Activated CD4-positive, alpha-beta memory T cell treated with anti-CD3 and anti-CD28 coated beads, Interleukin-2, amount 10 ng/mL, durations not matched to agents 7 days and 5 days (primary cell): ENCODE results near the gene TMEM209. TPM values are rescaled to one million over a fixed set of nuclear protein-coding genes. Genes with fewer than 3 reads are reported as not detected.

Source experiments
- CTCF ChIA-PET: fragments of 350-600 bp; sonication (Branson Sonifier 250); formaldehyde crosslinking; loops from one replicate; lab custom pipeline; 2021; ENCODE audit warnings: antibody characterized with exemption, inconsistent platforms; lab: Charles Lee
- POLR2A ChIA-PET: fragments of 350-600 bp; sonication (Branson Sonifier 250); formaldehyde crosslinking; loops from one replicate; lab custom pipeline; 2021; ENCODE audit warnings: antibody characterized with exemption; lab: Charles Lee
- DNase-seq: peaks from one replicate; pipeline ENCODE4 v3.0.0-alpha.2; 2020
- H3K27ac Mint-ChIP-seq: one replicate; pipeline ENCODE4 v1.8.0; 2021; ENCODE audit warnings: mild to moderate bottlenecking, mixed read lengths
- H3K27me3 Mint-ChIP-seq: one replicate; pipeline ENCODE4 v1.8.0; 2021; ENCODE audit warnings: mixed read lengths
- H3K36me3 Mint-ChIP-seq: one replicate; pipeline ENCODE4 v1.8.0; 2021; ENCODE audit warnings: low read depth, mixed read lengths
- H3K4me1 Mint-ChIP-seq: one replicate; pipeline ENCODE4 v1.8.0; 2021; ENCODE audit warnings: mixed read lengths
- H3K4me3 Mint-ChIP-seq: one replicate; pipeline ENCODE4 v1.8.0; 2021; ENCODE audit warnings: mild to moderate bottlenecking, mixed read lengths
- H3K9me3 Mint-ChIP-seq: one replicate; pipeline ENCODE4 v1.8.0; 2021; ENCODE audit warnings: mixed read lengths
- total RNA-seq, 2 experiments: library from RNA; stranded (reverse); gene quantifications; one replicate each; pipeline ENCODE4 v1.2.3, GENCODE V29; 2021

The TMEM209 gene
- total RNA-seq, 2 experiments from 2014 or later: 35.5 to 35.7 TPM

- no peaks in the 10 kb centered on the region for H3K9me3 Mint-ChIP-seq
- H3K4me1 Mint-ChIP-seq: peaks cover 27% of the 10 kb centered on the region
- H3K36me3 Mint-ChIP-seq: peaks cover 56% of the 10 kb centered on the region
- no peak for DNase-seq
- ChIA-PET POLR2A (interaction anchor here (5.0 kb wide), 1 partner anchor 24 kb away, joined by 27 read pairs; the partner anchor contains the start of gene TMEM209), CTCF (interaction anchor here (0.7 to 0.8 kb wide), 2 partner anchors 10 to 1151 kb away, joined by 3 read pairs; no protein-coding TSS in a partner anchor)
- no peaks in the 10 kb centered on the region for H3K27me3 Mint-ChIP-seq
- peak overlapping the region; percentile 63 for H3K27ac Mint-ChIP-seq
- H3K4me3 Mint-ChIP-seq: no peak overlapping the region
These were observed 24.0 kb downstream of the TMEM209 start for GRCh38 chr7:130181263-130181605.

- H3K4me3 Mint-ChIP-seq: no peak overlapping the region
- no peaks in the 10 kb centered on the region for H3K27me3 Mint-ChIP-seq
- ChIA-PET CTCF (interaction anchor here (0.8 kb wide), 1 partner anchor 10 kb away, joined by 3 read pairs; no protein-coding TSS in a partner anchor), POLR2A (interaction anchor here (2.2 kb wide), 1 partner anchor 25 kb away, joined by 7 read pairs; the partner anchor contains the start of gene TMEM209)
- H3K27ac Mint-ChIP-seq: peak overlapping the region; percentile 63
- H3K9me3 Mint-ChIP-seq: no peaks in the 10 kb centered on the region
- peaks cover 56% of the 10 kb centered on the region for H3K36me3 Mint-ChIP-seq
- peak; percentile 22 for DNase-seq
- peaks cover 27% of the 10 kb centered on the region for H3K4me1 Mint-ChIP-seq
These were observed 24.5 kb downstream of the TMEM209 start for GRCh38 chr7:130180571-130181262.

- POLR2A ChIA-PET: interaction anchor here (2.2 kb wide), 1 partner anchor 26 kb away, joined by 7 read pairs; the partner anchor contains the start of gene TMEM209
These were observed 25.6 kb downstream of the TMEM209 start for GRCh38 chr7:130179631-130180030.

GRCh38 chr7:130178251-130178650, 27.0 kb downstream of the TMEM209 start:
- H3K27ac Mint-ChIP-seq: no peak overlapping the region
- H3K9me3 Mint-ChIP-seq: no peaks in the 10 kb centered on the region
- CTCF ChIA-PET: no interaction called here
- H3K4me1 Mint-ChIP-seq: peaks cover 19% of the 10 kb centered on the region
- no peak overlapping the region for H3K4me3 Mint-ChIP-seq
- no peaks in the 10 kb centered on the region for H3K27me3 Mint-ChIP-seq
- H3K36me3 Mint-ChIP-seq: peaks cover 55% of the 10 kb centered on the region
- no peak for DNase-seq
- POLR2A ChIA-PET: no interaction called here

More at GRCh38 chr7:130179631-130180030, 25.6 kb downstream of the TMEM209 start:
- Mint-ChIP-seq H3K27ac (no peak overlapping the region), H3K27me3 (no peaks in the 10 kb centered on the region), H3K9me3 (no peaks in the 10 kb centered on the region), H3K36me3 (peaks cover 54% of the 10 kb centered on the region), H3K4me1 (peaks cover 25% of the 10 kb centered on the region), H3K4me3 (no peak overlapping the region)
- no peak for DNase-seq
- CTCF ChIA-PET: no interaction called here

GRCh38 chr7:130174237-130174959, 30.8 kb downstream of the TMEM209 start:
- no peak overlapping the region for H3K4me3 Mint-ChIP-seq
- no peaks in the 10 kb centered on the region for H3K27me3 Mint-ChIP-seq
- POLR2A ChIA-PET: no interaction called here
- H3K36me3 Mint-ChIP-seq: peaks cover 48% of the 10 kb centered on the region
- no peaks in the 10 kb centered on the region for H3K4me1 Mint-ChIP-seq
- H3K9me3 Mint-ChIP-seq: no peaks in the 10 kb centered on the region
- CTCF ChIA-PET: no interaction called here
- no peak for DNase-seq
- no peak overlapping the region for H3K27ac Mint-ChIP-seq

GRCh38 chr7:130162196-130162595, 43.0 kb downstream of the TMEM209 start:
- H3K4me1 Mint-ChIP-seq: no peaks in the 10 kb centered on the region
- no peak overlapping the region for H3K4me3 Mint-ChIP-seq
- H3K27me3 Mint-ChIP-seq: no peaks in the 10 kb centered on the region
- DNase-seq: no peak
- ChIA-PET CTCF (no interaction called here), POLR2A (interaction anchor here (1.6 kb wide), 1 partner anchor 21 kb away, joined by 4 read pairs; no protein-coding TSS in a partner anchor)
- H3K27ac Mint-ChIP-seq: no peak overlapping the region
- peaks cover 70% of the 10 kb centered on the region for H3K36me3 Mint-ChIP-seq
- H3K9me3 Mint-ChIP-seq: no peaks in the 10 kb centered on the region

GRCh38 chr7:130160455-130160854, 44.8 kb downstream of the TMEM209 start:
- H3K27ac Mint-ChIP-seq: no peak overlapping the region
- CTCF ChIA-PET: no interaction called here
- DNase-seq: no peak

GRCh38 chr7:130160023-130160422, 45.2 kb downstream of the TMEM209 start:
- H3K4me3 Mint-ChIP-seq: no peak overlapping the region
- H3K4me1 Mint-ChIP-seq: no peaks in the 10 kb centered on the region
- POLR2A ChIA-PET: interaction anchor here (1.1 kb wide), 1 partner anchor 45 kb away, joined by 3 read pairs; no protein-coding TSS in a partner anchor
- no peak for DNase-seq
- H3K9me3 Mint-ChIP-seq: no peaks in the 10 kb centered on the region
- no peak overlapping the region for H3K27ac Mint-ChIP-seq
- H3K27me3 Mint-ChIP-seq: no peaks in the 10 kb centered on the region
- H3K36me3 Mint-ChIP-seq: peaks cover 63% of the 10 kb centered on the region
- CTCF ChIA-PET: no interaction called here

More at GRCh38 chr7:130160455-130160854, 44.8 kb downstream of the TMEM209 start:
- H3K9me3 Mint-ChIP-seq: no peaks in the 10 kb centered on the region
- no peak overlapping the region for H3K4me3 Mint-ChIP-seq
- H3K4me1 Mint-ChIP-seq: no peaks in the 10 kb centered on the region
- POLR2A ChIA-PET: interaction anchor here (1.1 kb wide), 1 partner anchor 44 kb away, joined by 3 read pairs; no protein-coding TSS in a partner anchor
- H3K27me3 Mint-ChIP-seq: no peaks in the 10 kb centered on the region
- peaks cover 67% of the 10 kb centered on the region for H3K36me3 Mint-ChIP-seq

GRCh38 chr7:130157700-130158099, 47.5 kb downstream of the TMEM209 start:
- Mint-ChIP-seq H3K36me3 (peaks cover 46% of the 10 kb centered on the region), H3K9me3 (no peaks in the 10 kb centered on the region), H3K27me3 (no peaks in the 10 kb centered on the region), H3K4me3 (no peak overlapping the region), H3K4me1 (no peaks in the 10 kb centered on the region), H3K27ac (no peak overlapping the region)
- no peak for DNase-seq
- CTCF ChIA-PET: no interaction called here
- POLR2A ChIA-PET: no interaction called here

- H3K4me1 Mint-ChIP-seq: no peaks in the 10 kb centered on the region
- CTCF ChIA-PET: no interaction called here
These were observed 49.1 kb downstream of the TMEM209 start for GRCh38 chr7:130156140-130156539.

GRCh38 chr7:130154501-130155317, 50.5 kb downstream of the TMEM209 start:
- Mint-ChIP-seq H3K9me3 (no peaks in the 10 kb centered on the region), H3K4me3 (no peak overlapping the region), H3K4me1 (no peaks in the 10 kb centered on the region), H3K36me3 (peaks cover 21% of the 10 kb centered on the region), H3K27me3 (no peaks in the 10 kb centered on the region), H3K27ac (no peak overlapping the region)
- CTCF ChIA-PET: no interaction called here
- peak; percentile 12 for DNase-seq
- POLR2A ChIA-PET: no interaction called here

More at GRCh38 chr7:130156140-130156539, 49.1 kb downstream of the TMEM209 start:
- Mint-ChIP-seq H3K4me3 (no peak overlapping the region), H3K9me3 (no peaks in the 10 kb centered on the region), H3K36me3 (peaks cover 33% of the 10 kb centered on the region), H3K27me3 (no peaks in the 10 kb centered on the region), H3K27ac (no peak overlapping the region)
- POLR2A ChIA-PET: no interaction called here
- no peak for DNase-seq

- no peaks in the 10 kb centered on the region for H3K9me3 Mint-ChIP-seq
- CTCF ChIA-PET: no interaction called here
- peaks cover 15% of the 10 kb centered on the region for H3K36me3 Mint-ChIP-seq
- H3K4me1 Mint-ChIP-seq: no peaks in the 10 kb centered on the region
- no peak overlapping the region for H3K27ac Mint-ChIP-seq
- DNase-seq: peak; percentile 10
- peaks cover 1% of the 10 kb centered on the region for H3K27me3 Mint-ChIP-seq
- POLR2A ChIA-PET: interaction anchor here (1.8 kb wide), 1 partner anchor 15 kb away, joined by 6 read pairs; no protein-coding TSS in a partner anchor
- no peak overlapping the region for H3K4me3 Mint-ChIP-seq
These were observed 51.1 kb downstream of the TMEM209 start for GRCh38 chr7:130154131-130154500.
